CD4-positive, alpha-beta T cell treated with Interleukin-12 subunit alpha and Interleukin-12 subunit beta, for 1 hour (primary cell): ENCODE results near the gene REC114.
A peak's percentile ranks its signal among the peaks of the same experiment; 100 is the strongest.
"Not testable (repeated sequence)": the region's sequence is repeated elsewhere in the genome, so short reads cannot be mapped to it uniquely, and the experiment has no call there.

ENCODE experiments used
- DNase-seq: peaks from one replicate; pipeline ENCODE4 v3.0.0-alpha.2; 2020

Gene REC114

GRCh38 chr15:73538123-73538522, 95.2 kb downstream of the REC114 start:
- DNase-seq, result no peak

GRCh38 chr15:73538563-73539211, 95.7 kb downstream of the REC114 start:
- DNase-seq, result no peak

GRCh38 chr15:73539212-73540128, 96.5 kb downstream of the REC114 start:
- no peak for DNase-seq

- no peak for DNase-seq
These were observed 97.2 kb downstream of the REC114 start for GRCh38 chr15:73540161-73540560.

GRCh38 chr15:73541479-73541878, 98.5 kb downstream of the REC114 start:
- DNase-seq, result no peak

- DNase-seq, result not testable (repeated sequence)
These were observed 106.0 kb downstream of the REC114 start for GRCh38 chr15:73548925-73549324.

GRCh38 chr15:73550190-73550589, 107.2 kb downstream of the REC114 start:
- no peak for DNase-seq

GRCh38 chr15:73555080-73555479, 112.1 kb downstream of the REC114 start:
- DNase-seq, result no peak

GRCh38 chr15:73558529-73558928, 115.6 kb downstream of the REC114 start:
- no peak for DNase-seq

GRCh38 chr15:73560501-73561117, 117.6 kb downstream of the REC114 start:
- DNase-seq, result peak; percentile 56

GRCh38 chr15:73564255-73564654, 121.3 kb downstream of the REC114 start:
- DNase-seq, result no peak

- DNase-seq, result no peak
These were observed 124.1 kb downstream of the REC114 start for GRCh38 chr15:73567020-73567419.

- DNase-seq, result no peak
These were observed 125.8 kb downstream of the REC114 start for GRCh38 chr15:73568564-73569280.

- no peak for DNase-seq
These were observed 126.4 kb downstream of the REC114 start for GRCh38 chr15:73569361-73569760.

GRCh38 chr15:73570355-73571032, 127.5 kb downstream of the REC114 start:
- no peak for DNase-seq

- no peak for DNase-seq
These were observed 128.4 kb downstream of the REC114 start for GRCh38 chr15:73571346-73571745.

GRCh38 chr15:73572296-73572695, 129.3 kb downstream of the REC114 start:
- no peak for DNase-seq

GRCh38 chr15:73573037-73573436, 130.1 kb downstream of the REC114 start:
- DNase-seq, result no peak

- DNase-seq, result no peak
These were observed 130.6 kb downstream of the REC114 start for GRCh38 chr15:73573572-73573971.

GRCh38 chr15:73575636-73576247, 132.8 kb downstream of the REC114 start:
- DNase-seq, result no peak

- not testable (repeated sequence) for DNase-seq
These were observed 134.6 kb downstream of the REC114 start for GRCh38 chr15:73577593-73577992.

GRCh38 chr15:73578026-73578425, 135.1 kb downstream of the REC114 start:
- no peak for DNase-seq
